Activated CD4-positive, alpha-beta T cell treated with anti-CD3 and anti-CD28 coated beads for 24 hours (primary cell): ENCODE results near the gene GOSR2.
"Not testable (repeated sequence)": the region's sequence is repeated elsewhere in the genome, so short reads cannot be mapped to it uniquely, and the experiment has no call there.

Experiments
- DNase-seq, 2 donors: peaks; one replicate each; pipeline ENCODE4 v3.0.0-alpha.2; 2020; ENCODE audit warnings: low read depth in 2 of 2

The GOSR2 gene

DNA sequence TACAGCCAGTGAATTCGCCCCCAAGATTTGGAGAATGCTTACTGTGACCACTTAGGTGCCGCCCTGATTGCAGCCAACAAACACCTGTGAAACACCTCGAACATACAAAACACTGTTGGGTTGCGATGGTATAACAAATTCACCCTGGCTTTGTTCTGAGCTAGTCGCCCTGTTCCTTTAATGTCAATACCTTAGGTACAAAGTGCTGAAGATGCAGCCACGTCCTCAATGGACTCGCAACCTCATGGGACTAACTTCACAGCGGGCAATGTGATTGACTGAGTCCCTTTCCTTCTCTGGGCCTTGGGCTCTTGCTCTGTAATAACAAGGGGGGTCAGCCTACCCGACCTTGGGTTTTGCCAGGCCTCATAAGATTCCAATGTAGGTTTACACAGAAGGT, 28.9 kb upstream of the GOSR2 start:
- DNase-seq, result no peak

DNA sequence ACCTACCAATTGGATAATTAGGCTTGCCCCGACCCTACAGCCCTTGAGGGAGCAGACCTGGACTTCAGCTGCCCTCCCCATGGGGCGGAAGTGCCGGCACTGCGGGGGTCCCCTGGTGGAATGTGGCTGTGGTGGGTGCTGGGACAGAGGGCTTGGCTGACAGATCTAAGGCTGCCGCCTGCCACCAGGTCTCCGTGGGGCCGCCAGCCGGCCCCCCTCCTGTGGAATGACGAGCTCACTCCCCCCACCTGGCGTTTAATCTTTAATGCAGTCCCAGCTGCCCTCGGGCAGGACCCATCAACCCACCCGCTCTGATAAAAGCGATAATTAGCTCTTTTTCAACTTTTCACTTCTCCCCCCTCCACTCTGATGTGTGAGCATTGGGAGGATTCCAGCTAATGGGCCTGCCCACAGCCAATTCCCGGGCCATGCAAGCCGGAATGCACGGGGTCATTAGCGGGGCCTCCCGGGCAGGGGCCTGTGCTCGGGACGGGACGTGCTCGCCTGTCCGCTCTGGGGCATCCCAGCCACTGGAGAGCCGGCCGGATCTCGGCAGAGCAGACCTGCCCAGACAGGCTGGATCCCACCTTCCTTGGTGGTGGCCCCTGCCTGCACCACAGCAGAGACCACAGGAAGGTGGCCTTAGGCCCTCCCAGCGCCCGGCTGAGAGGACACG, 28.3 kb upstream of the GOSR2 start:
- no peak for DNase-seq

DNA sequence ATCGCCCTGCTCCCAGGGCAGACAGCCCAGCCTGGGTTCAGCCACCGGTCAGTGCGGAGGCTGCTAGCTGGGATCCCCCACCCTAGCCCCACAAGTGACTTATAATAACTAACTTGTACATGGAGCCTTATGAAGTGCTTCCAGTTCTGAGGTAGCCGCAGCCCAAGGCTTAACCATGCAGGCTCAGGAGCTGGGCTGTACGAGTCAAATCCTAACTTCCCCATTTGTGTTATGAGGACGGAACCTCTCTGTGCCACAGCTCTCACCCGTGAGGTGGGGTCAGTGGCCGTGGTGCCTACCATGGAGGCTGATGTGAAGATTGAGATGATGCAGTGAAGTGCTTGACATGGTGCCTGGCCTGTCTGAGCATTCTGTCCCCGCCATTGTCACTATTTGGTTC, 27.8 kb upstream of the GOSR2 start:
- no peak for DNase-seq

DNA sequence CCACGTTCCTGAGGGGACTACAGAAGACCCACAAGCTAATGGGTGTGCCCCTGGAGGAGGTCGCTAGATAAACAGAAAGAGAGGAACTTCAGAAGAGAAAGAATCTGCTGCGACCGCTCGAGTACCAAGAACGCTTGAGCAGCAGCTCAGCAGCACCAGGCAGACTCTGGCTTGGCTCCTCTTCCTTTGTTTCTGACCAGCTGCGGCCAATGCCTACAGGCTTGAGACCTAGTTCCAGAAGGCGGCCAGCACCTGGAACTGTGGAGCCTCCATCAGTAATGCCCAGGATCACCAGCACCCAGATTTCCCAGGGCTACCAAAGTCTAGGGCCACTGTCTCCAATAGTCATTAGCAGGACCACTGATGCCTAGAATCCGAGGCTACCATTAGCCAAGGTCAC, 26.0 kb upstream of the GOSR2 start:
- no peak for DNase-seq

DNA sequence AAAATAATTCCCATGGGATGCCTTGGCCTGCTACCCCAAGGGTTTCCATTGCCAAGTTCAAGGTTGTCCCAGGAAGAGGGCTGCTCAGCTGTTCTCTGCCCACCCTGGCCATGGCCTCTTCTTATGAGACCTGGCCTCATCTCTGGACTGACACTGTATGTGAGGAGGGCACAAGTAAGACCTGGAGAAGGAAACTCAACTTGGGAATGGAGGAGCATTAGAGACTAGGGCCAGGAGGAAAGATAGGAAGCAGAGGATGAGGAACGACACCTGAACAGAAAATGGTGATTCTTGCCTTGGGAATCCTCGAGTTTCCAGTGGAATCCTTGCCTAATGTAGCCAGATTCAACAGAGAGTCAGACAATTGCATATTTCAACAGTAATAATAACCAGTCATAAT, 24.6 kb upstream of the GOSR2 start:
- no peak for DNase-seq

DNA sequence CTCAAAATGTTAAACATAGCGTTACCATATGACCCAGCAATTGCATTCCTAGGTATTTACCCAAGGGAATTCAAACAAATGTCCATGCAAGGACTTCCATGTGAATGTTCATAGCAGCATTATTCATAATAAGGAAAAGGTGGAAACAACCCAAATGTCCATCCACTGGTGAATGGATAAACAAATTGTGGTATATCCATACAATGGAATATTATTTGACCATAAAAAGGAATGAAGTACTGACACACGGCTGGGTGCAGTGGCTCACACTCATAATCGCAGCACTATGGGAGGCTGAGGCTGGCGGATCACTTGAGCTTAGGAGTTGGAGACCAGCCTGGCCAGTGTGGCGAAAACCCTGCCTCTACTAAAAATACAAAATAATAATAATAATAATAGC, 24.1 kb upstream of the GOSR2 start:
- no peak for DNase-seq

DNA sequence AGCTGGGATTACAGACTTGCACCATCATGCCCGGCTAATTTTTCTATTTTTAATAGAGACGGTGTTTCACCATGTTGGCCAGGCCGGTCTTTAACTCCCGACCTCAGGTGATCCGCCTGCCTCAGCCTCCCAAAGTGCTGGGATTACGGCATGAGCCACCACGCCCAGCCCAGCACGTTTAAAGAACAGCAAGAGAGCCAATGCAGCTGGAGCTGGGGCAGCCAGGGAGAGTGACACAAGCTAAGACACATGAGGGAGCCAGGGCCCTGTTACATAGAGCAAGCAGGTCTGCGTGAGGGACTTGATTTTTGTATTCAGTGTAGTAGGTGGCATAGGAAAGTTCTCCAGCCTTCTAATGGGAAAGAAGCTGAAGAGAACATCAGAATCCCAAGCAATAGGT, 21.7 kb upstream of the GOSR2 start:
- no peak for DNase-seq

DNA sequence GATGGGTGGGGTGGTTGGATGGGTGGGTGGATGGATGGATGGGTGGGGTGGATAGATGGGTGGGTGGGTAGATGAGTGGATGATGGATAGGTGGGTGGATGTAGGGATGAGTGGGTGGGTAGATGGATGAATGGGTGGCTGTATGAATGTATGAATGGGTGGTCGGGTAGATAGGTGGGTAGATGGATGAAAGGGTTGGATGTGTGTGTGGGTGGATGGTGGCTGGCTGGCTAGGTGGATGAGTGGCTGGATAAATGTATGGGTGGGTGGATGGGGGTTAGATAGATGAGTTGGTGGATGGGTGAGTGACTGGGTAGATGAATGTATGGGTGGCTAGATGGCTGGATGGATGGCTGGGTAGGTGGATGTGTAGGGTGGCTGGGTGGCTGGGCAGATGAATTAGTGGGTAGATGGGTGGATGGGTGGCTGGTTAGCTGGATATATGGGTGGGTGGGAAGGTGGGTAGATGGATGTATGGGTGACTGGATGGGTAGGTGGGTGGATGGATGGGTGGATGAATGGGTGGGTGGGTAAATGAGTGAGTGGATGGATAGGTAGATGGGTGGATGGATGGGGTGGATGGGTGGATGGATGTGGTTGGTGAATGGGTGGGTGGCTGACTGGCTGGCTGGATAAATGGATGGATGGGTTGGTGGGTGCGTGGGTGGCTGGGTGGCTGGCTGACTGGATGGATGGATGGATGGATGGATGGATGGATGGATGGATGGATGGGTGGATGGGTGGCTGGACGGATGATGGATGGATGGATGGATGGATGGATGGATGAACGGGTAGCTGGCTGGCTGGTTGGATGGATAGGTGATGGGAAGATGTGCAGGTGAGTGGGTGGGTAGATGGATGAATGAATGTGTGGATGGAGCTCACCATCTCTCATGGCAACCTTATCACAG, 18.9 kb upstream of the GOSR2 start:
- no peak for DNase-seq

DNA sequence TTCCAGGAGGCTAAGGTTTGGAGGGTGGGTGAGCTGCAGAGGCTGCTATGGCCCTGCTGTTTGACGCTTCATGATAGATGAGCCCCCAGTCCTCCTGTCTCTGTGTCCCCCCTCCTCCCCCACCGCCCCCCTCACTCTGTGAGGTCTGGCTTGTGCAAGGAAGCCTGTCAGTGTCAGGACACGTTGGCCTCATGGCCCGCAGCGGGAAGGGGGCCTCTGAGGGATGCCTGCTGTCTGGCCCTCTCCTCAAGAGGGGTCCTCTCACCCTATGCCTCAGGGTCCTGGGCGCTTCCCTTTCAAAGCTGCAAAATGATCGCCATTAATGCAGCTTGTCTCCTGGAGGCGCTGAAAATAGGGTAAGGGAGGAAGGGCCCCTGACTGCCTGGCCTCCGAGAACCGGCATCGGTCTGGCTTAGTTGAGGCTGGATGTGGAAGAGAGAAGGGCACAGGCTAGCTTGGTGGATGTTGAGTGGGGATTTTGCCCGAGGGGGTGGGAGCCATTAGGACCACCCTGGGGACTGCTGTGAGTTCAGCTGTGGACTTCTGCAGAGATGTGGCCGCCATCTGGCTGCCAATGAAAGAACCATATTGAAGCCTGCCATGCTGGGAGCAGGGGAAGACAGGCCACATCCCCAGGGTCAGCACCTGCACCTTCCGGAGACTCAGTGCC, 14.8 kb upstream of the GOSR2 start:
- DNase-seq, result no peak

DNA sequence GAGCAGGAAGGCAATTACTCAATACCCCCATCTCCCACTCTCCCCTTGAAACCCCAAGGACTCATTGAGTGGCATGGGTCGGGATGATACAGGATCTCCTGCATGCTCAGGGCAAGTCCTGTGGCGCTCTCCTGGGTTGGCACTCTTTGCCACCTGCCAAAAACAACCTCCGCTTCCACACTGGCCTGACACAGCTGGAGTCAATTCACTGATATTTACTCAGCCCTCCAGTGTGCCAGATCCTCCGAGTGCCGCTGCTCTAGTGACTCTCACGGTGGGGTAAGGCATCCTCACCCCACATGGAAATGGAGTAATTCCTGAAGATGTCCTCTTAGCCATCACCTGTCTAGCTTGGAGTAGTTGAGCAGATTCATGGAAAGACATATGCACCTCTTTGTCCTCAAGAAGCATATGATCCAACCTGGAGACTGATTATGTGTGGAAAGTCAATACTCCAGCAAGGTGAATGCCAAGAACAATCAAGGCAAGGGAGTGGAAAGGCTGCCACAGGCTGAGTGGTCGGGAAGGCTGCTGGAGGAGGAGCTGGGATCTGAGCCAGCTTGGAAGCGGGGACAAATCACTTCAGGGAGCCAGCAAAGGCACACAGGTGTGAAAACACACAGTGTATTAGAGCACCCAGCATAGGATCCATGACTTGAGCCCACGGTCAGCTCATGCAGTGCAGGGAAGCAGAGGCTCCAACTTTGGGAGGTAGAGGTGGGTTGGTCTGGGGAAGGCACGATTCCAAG, 12.6 kb upstream of the GOSR2 start:
- no peak for DNase-seq

DNA sequence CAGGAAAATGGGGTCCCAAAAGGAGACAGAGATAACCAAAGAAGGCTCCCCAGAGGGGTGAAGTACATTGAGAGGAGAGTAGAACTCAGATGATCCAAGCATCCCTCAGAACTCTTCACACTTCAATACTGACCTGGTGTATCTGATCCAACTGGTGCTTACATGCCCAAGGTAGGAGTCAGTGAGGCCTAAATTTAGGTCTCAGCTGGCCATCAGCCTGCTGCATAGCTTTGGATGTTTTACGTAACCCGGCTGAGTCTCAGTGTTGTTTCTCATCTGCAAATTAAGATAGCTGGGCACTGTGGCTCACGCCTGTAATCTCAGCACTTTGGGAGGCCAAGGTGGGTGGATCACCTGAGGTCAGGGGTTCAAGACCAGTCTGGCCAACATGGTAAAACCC, 11.6 kb upstream of the GOSR2 start:
- no peak for DNase-seq

DNA sequence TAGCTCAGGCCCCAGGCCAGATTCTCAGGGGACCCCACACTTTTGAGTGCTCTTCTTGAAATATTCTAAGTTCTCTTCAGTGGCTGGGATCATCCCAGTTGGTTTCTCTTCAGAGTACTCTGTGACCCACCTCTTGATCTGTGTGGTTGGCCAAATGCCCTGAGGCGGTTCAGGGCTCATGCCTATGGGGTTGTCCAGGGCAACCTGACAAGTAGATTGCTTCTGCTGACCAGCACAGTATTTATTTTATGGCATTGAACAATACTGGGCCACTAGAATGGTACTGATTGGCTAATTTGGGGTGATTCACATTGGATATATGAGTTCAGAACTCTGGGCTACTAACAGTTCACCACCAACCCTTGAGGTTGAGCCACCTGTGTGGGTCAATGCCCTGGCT, 7.4 kb upstream of the GOSR2 start:
- DNase-seq, result no peak

DNA sequence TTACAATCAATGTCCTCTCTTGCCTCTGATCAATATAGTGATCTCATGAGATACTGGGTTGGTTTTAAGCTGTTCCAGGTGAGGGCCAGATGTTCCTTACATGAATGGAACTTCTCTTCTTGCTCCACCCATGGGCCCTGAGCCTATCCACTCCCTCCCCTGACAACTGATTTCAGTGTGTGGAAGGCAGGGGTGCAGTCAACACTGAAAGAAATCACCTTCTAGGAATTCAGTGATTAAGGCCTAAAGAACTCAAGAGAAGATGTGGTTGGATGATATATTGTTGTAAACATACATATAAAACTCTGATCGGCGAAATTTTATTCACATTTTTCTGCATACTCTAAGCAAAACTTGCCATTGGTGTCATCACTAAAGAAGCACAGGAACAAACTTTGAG, 6.7 kb upstream of the GOSR2 start:
- no peak for DNase-seq

DNA sequence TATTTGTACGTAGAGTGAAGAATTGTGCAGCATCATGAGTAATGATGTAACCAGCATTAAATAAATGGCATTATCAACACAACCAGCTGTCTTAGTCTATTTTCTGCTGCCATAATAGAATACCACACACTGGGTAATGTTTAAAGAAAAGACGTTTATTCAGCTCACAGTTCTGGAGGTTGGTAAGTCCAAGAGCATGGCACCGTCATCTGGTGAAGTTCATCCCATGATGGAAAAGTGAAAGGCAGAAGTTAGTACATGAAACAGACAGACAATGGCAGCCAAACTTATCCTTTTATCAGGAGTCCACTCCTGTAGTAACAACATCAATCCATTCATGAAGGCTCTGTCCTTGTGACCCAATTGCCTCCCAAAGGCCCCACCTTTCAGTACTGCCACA, 6.3 kb upstream of the GOSR2 start:
- no peak for DNase-seq

DNA sequence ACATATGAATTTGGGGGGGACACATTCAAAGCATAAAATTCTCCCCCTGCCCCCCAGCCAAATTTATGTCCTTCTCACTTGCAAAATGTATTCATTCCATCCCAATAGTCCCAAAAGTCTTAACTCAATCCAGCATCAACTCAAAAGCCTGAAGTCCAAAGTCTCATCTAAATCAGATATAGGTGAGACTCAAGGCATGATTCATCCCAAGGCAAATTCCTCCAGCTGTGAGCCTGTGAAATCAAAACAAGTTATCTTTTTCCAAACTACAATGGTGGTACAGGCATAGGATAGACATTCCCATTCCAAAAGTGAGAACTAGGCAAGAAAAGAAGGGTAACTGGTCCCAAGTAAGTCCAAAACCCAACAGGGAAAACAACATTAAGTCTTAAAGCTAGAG, 5.9 kb upstream of the GOSR2 start:
- DNase-seq, result no peak

DNA sequence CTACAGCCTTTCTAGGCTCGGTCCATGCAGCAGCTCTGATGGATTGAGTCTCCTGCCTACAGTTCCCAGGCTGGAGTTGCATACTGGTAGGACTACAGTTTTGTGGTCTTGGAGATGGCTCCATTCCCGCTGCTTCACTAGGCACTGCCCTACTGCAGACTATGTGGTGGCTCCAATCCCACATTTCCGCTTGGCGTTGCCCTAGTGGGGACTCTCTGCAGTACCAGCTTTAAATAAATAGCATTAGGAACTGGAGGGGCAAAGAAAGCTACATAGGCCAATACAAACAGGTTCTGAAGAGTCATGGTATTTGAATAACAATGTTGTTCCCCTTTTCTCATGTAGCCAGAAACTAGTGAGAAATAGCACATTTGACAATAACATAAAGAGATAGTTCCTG, 5.4 kb upstream of the GOSR2 start:
- no peak for DNase-seq

DNA sequence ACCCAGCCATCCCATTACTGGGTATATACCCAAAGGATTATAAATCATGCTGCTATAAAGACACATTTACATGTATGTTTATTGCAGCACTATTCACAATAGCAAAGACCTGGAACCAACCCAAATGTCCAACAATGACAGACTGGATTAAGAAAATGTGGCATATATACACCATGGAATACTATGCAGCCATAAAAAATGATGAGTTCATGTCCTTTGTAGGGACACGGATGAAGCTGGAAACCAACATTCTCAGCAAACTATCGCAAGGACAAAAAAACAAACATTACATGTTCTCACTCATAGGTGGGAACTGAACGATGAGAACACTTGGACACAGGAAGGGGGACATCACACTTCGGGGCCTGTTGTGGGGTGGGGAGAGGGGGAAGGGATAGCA, 998 bp upstream of the GOSR2 start:
- DNase-seq, result not testable (repeated sequence)

DNA sequence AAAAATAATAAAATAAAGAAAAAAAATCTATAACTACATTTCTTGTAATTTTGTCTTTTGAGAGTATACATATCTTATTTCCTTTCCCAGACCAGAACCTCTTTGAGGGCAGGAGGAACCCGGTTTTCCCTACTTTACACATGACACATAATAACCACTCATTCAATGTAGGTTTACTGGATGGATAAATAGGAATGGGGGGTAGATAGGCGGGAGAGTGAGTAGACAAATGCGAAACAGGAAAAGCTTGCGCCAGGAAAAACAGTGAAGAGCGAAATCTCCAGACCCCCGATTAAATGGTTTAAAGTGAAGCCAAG, 515 bp upstream of the GOSR2 start:
- no peak for DNase-seq

DNA sequence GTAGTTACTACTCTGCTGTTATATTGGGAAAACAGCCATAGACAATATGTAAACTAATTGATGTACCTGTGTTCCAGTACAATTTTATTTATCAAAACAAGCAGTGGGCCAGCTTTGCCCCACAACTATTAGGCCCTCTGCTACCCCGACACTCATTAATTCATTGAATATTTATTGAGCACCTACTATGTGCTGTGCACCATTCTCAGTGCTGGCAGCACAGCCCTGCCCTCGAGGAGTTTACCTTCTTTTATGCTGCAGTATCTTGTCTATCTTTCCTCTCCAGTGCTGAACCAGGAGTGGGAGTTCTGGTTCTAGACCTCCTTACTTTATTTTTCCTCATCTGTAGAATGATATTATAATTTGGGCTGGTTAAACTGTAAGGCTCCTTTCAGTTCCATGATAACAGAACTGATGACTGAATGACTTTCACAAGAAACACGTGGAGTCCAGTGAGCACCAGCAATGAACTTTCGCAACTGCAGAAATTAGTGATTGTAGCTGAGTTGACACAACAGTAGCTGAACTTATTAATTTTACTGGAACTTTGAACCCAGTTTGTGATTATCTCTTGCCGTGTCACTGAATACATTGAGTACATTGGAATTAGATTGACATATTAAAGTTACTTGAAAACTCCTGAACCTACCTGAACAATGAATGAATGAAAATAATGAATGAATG, 2.4 kb downstream of the GOSR2 start:
- DNase-seq, result no peak

DNA sequence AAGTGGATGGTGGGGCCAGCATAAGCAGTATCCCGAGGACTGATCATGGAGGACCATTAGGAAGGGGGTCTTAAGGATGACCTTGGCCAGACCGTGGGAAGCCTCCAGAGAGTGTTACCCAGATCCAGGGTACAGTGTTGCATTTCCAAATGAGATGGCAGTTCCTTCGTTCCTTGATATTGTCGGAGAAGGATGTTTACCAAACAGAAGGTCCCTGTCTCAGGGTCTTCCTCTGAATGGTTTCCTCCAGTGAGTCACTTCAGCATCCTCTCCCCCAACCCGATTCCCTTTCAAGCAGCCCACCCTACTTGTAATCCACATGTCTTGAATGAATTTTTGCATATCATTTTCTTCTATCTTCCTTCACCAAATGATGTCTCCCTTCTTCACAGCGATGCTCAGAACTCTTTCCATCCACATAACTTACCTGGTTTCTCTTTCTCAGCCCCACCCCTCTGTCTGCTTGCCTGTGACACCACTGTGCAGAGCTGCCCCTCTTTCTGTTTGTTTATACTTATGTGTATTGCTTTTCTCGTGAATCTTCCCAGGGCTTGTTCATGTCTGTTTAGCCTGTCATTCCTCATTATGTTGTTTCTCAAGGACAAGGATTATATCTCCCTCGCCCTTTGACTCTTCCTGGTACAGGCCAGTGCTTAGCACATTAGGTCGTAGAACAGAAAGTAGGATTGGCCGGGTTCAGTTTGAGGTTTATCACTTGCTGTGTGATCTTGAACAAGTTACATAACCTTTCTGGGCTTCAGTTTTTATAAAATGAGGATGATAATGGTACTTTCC, 5.7 kb downstream of the GOSR2 start:
- no peak for DNase-seq

DNA sequence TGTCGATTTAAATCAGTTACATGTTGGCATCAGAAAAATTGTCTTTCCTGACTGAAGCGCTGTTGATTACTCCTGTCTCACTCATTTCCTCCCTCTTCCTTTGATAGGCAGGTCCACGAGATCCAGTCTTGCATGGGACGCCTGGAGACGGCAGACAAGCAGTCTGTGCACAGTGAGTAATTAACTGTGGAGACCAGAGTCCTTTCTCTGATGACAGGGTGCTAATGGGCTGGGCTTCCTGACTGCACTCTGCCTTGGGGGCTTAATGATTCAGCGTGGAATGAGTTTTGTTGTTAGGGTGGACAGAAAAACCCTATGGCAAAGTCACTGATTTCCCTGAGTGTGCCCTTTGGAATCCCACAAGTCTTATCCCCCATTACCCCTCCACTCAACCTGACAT, 6.5 kb downstream of the GOSR2 start:
- DNase-seq, result no peak
